ENCODE results near the gene PLA2G4F.

Gene PLA2G4F

DNA sequence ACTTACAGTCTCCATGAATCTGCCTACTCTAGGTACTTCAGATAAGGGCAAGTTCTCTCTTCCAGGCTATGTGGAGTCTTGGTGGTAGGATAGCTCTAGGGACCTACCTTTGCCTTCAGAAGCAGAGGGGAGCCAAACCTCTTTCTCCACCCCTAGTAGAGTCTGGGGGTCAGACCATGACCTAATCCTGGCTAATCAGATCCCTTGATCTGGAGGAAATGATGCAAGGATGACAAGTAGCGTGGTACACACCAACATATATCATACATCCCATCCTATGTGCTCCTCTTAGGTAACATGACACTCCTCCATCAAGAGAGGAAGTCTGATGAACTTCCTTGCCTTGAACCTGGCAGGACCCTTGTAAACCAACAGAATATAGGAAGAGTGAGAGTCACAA lies 15.4 kb upstream of the PLA2G4F start:
- no peak for DNase-seq (ENCODE audit: low spot score)
- TF ChIP-seq, protein P1, sequence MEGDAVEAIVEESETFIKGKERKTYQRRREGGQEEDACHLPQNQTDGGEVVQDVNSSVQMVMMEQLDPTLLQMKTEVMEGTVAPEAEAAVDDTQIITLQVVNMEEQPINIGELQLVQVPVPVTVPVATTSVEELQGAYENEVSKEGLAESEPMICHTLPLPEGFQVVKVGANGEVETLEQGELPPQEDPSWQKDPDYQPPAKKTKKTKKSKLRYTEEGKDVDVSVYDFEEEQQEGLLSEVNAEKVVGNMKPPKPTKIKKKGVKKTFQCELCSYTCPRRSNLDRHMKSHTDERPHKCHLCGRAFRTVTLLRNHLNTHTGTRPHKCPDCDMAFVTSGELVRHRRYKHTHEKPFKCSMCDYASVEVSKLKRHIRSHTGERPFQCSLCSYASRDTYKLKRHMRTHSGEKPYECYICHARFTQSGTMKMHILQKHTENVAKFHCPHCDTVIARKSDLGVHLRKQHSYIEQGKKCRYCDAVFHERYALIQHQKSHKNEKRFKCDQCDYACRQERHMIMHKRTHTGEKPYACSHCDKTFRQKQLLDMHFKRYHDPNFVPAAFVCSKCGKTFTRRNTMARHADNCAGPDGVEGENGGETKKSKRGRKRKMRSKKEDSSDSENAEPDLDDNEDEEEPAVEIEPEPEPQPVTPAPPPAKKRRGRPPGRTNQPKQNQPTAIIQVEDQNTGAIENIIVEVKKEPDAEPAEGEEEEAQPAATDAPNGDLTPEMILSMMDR (IDR thresholded peaks at IDR 0.05; ENCODE audit: borderline replicate concordance, control extremely low read depth, extremely low read depth, insufficient read depth, missing control alignments), result no peak
- in situ Hi-C loops (cut with MboI; ENCODE audit: low sequenced_read_pairs, unreplicated experiment), result no loop called here

DNA sequence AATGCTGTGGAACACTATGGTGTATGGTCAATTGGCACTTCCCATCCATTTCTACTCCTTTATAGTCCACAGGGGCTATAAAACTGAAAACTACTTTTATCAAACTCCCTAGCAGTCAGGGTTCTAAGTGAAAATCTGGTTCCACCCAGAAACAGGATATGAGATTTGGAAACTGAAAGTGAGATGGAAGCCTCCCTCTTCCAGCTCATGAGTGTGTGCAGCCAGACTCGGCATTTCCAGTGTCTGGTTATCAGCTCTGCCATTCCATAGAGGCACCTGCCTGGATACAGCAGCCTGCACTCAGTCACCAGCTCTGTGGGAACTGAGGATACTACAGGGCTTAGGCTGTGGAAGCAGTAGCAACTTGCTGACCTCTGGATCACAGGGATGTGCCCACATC lies 14.7 kb upstream of the PLA2G4F start:
- in situ Hi-C loops (cut with MboI; ENCODE audit: low sequenced_read_pairs, unreplicated experiment), result no loop called here
- DNase-seq (ENCODE audit: low spot score), result no peak
- TF ChIP-seq, protein P1 (IDR thresholded peaks at IDR 0.05; ENCODE audit: borderline replicate concordance, control extremely low read depth, extremely low read depth, insufficient read depth, missing control alignments), result no peak

- no peak for DNase-seq (ENCODE audit: low spot score)
- in situ Hi-C loops (cut with MboI; ENCODE audit: low sequenced_read_pairs, unreplicated experiment), result no loop called here
- TF ChIP-seq, protein P1 (IDR thresholded peaks at IDR 0.05; ENCODE audit: borderline replicate concordance, control extremely low read depth, extremely low read depth, insufficient read depth, missing control alignments), result no peak
These were observed 9.9 kb upstream of the PLA2G4F start for GRCh38 chr15:42166225-42166940.

- in situ Hi-C loops (cut with MboI; ENCODE audit: low sequenced_read_pairs, unreplicated experiment), result no loop called here
- no peak for DNase-seq (ENCODE audit: low spot score)
- TF ChIP-seq, protein P1 (IDR thresholded peaks at IDR 0.05; ENCODE audit: borderline replicate concordance, control extremely low read depth, extremely low read depth, insufficient read depth, missing control alignments), result no peak
These were observed 8.7 kb upstream of the PLA2G4F start for GRCh38 chr15:42165106-42165505.

- DNase-seq (ENCODE audit: low spot score), result no peak
- TF ChIP-seq, protein P1 (IDR thresholded peaks at IDR 0.05; ENCODE audit: borderline replicate concordance, control extremely low read depth, extremely low read depth, insufficient read depth, missing control alignments), result no peak
- in situ Hi-C loops (cut with MboI; ENCODE audit: low sequenced_read_pairs, unreplicated experiment), result no loop called here
These were observed 7.6 kb upstream of the PLA2G4F start for GRCh38 chr15:42163947-42164550.

GRCh38 chr15:42163291-42163690 lies 6.9 kb upstream of the PLA2G4F start:
- in situ Hi-C loops (cut with MboI; ENCODE audit: low sequenced_read_pairs, unreplicated experiment), result no loop called here
- TF ChIP-seq, protein P1 (IDR thresholded peaks at IDR 0.05; ENCODE audit: borderline replicate concordance, control extremely low read depth, extremely low read depth, insufficient read depth, missing control alignments), result no peak
- no peak for DNase-seq (ENCODE audit: low spot score)

All from GM13976 (cell line).